Fibroblast of lung (primary cell): Measurements from ENCODE around the gene ELP2.

Experiments
- CTCF ChIP-seq, 2 donors: IDR thresholded peaks in 1 of 2; conservative IDR thresholded peaks in 1 of 2; 1 replicate in 1 of 2; 2 replicates in 1 of 2; pipeline ENCODE4 v1.5.1; 2011 to 2012; ENCODE audit warnings: low read length in 2 of 2, control low read depth in 1 of 2, inconsistent platforms in 1 of 2, low read depth in 1 of 2, mild to moderate bottlenecking in 1 of 2
- EZH2 ChIP-seq: IDR thresholded peaks from 2 replicates; pipeline ENCODE4 v1.5.1; 2012; ENCODE audit warnings: low read length, control low read depth, mild to moderate bottlenecking; ENCODE audit errors: missing control alignments

GRCh38 chr18:36086186-36086585 is 43.5 kb upstream of the ELP2 start:
- TF ChIP-seq CTCF (conservative IDR thresholded peaks at IDR 0.05 in 1 of 2, IDR thresholded peaks at IDR 0.05 in 1 of 2; ENCODE audit: low read depth in 1 of 2, low read length in 2 of 2) (no peak), EZH2 (no peak)
